IMR-90 (cell line): Measurements from ENCODE around the gene SYT17. TPM values are rescaled to one million over a fixed set of nuclear protein-coding genes. Genes with fewer than 3 reads are reported as not detected.

ENCODE experiments used
- ATAC-seq: fragments of 200-7000 bp; cut with Tn5 transposase; 2 replicates; pipeline ENCODE4 v1.9.1; 2020; ENCODE audit warnings: low read depth, mild to moderate bottlenecking, moderate library complexity
- BruUV-seq: library from RNA; stranded (reverse); fragments of 400-500 nt; replicated peaks from 2 replicates; lab custom pipeline; 2021; lab: Mats Ljungman, UMichigan
- CTCF ChIA-PET: fragments of 300-600 bp; formaldehyde crosslinking; extraction: SDS; loops from one replicate; lab custom pipeline; 2021; ENCODE audit warnings: antibody characterized with exemption; lab: Yijun Ruan, JAX
- POLR2A ChIA-PET: fragments of 300-600 bp; sonication (Branson Sonifier 250); formaldehyde crosslinking; loops from one replicate; lab custom pipeline; 2022; ENCODE audit warnings: antibody characterized with exemption; ENCODE audit not compliant: unreplicated experiment; lab: Charles Lee
- DNase-seq: peaks from one replicate; pipeline ENCODE4 v3.0.0; 2013
- H2AFZ ChIP-seq: replicated peaks from 2 replicates; pipeline ENCODE3; 2013; ENCODE audit warnings: low read length, mild to moderate bottlenecking; ENCODE audit not compliant: poor library complexity
- H2AK5ac ChIP-seq: 2 replicates; pipeline ENCODE4 v1.6.1; 2013; ENCODE audit warnings: low read depth, low read length, inconsistent platforms
- H2AK9ac ChIP-seq: replicated peaks from 2 replicates; pipeline ENCODE3; 2013; ENCODE audit warnings: mild to moderate bottlenecking, low read depth, low read length, moderate library complexity; ENCODE audit not compliant: poor library complexity
- H2BK120ac ChIP-seq: 2 replicates; pipeline ENCODE4 v1.6.1; 2013; ENCODE audit warnings: low read depth, low read length, inconsistent platforms
- H2BK15ac ChIP-seq: 3 replicates; pipeline ENCODE4 v1.6.1; 2013; ENCODE audit warnings: low read depth, low read length, inconsistent platforms
- H2BK20ac ChIP-seq: 2 replicates; pipeline ENCODE4 v1.6.1; 2013; ENCODE audit warnings: low read depth, mild to moderate bottlenecking, inconsistent platforms, low read length, moderate library complexity
- H2BK5ac ChIP-seq: 2 replicates; pipeline ENCODE4 v1.6.1; 2013; ENCODE audit warnings: mild to moderate bottlenecking, low read depth, low read length, inconsistent platforms; ENCODE audit not compliant: poor library complexity, severe bottlenecking
- H3K14ac ChIP-seq: replicated peaks from 2 replicates; pipeline ENCODE4 v1.6.1; 2013; ENCODE audit warnings: low read depth, low read length, inconsistent platforms
- H3K18ac ChIP-seq: 2 replicates; pipeline ENCODE4 v1.6.1; 2013; ENCODE audit warnings: low read depth, low read length, control low read depth
- H3K23ac ChIP-seq: 2 replicates; pipeline ENCODE4 v1.6.1; 2013; ENCODE audit warnings: low read depth, low read length, inconsistent platforms
- H3K27ac ChIP-seq: 2 replicates; pipeline ENCODE4 v1.5.1; 2013; ENCODE audit warnings: mild to moderate bottlenecking, control low read depth, low read length; ENCODE audit not compliant: insufficient read depth
- H3K27me3 ChIP-seq: 2 replicates; pipeline ENCODE4 v1.6.1; 2013; ENCODE audit warnings: low read length; ENCODE audit not compliant: control insufficient read depth, insufficient read depth
- H3K36me3 ChIP-seq: 2 replicates; pipeline ENCODE4 v1.6.1; 2013; ENCODE audit warnings: low read length, mixed read lengths; ENCODE audit not compliant: control insufficient read depth, insufficient read depth
- H3K4ac ChIP-seq: 2 replicates; pipeline ENCODE4 v1.6.1; 2013; ENCODE audit warnings: low read depth, low read length, inconsistent platforms
- H3K4me1 ChIP-seq: 2 replicates; pipeline ENCODE4 v1.6.1; 2013; ENCODE audit warnings: low read length, mixed read lengths; ENCODE audit not compliant: control insufficient read depth, insufficient read depth
- H3K4me2 ChIP-seq: 2 replicates; pipeline ENCODE4 v1.6.1; 2013; ENCODE audit warnings: low read depth, mild to moderate bottlenecking, control low read depth, low read length, moderate library complexity
- H3K4me3 ChIP-seq: 2 replicates; pipeline ENCODE4 v1.5.1; 2013; ENCODE audit warnings: low read depth, mild to moderate bottlenecking, control low read depth, low read length, moderate library complexity; ENCODE audit not compliant: insufficient read depth
- H3K56ac ChIP-seq: 2 replicates; pipeline ENCODE4 v1.6.1; 2013; ENCODE audit warnings: low read length, inconsistent platforms; ENCODE audit not compliant: insufficient read depth; ENCODE audit errors: extremely low read depth
- H3K79me1 ChIP-seq, 2 experiments: 2 replicates each; pipeline ENCODE4 v1.6.1; 2013; ENCODE audit warnings: low read length in 2 of 2, inconsistent platforms in 1 of 2, low read depth in 1 of 2
- H3K9ac ChIP-seq: 2 replicates; pipeline ENCODE4 v1.6.1; 2013; ENCODE audit warnings: low read depth, low read length, control low read depth
- H3K9me1 ChIP-seq: 2 replicates; pipeline ENCODE4 v1.6.1; 2013; ENCODE audit warnings: low read length, inconsistent platforms; ENCODE audit not compliant: insufficient read depth
- H3K9me3 ChIP-seq: 2 replicates; pipeline ENCODE4 v1.6.1; 2013; ENCODE audit warnings: low read length; ENCODE audit not compliant: control insufficient read depth, insufficient read depth
- H4K20me1 ChIP-seq: 2 replicates; pipeline ENCODE4 v1.6.1; 2013; ENCODE audit warnings: low read length, inconsistent platforms; ENCODE audit not compliant: insufficient read depth
- H4K5ac ChIP-seq: 2 replicates; pipeline ENCODE4 v1.6.1; 2013; ENCODE audit warnings: mild to moderate bottlenecking, low read depth, low read length, control low read depth
- H4K8ac ChIP-seq, 2 experiments: 2 replicates each; pipeline ENCODE4 v1.6.1; 2013; ENCODE audit warnings: low read depth in 2 of 2, low read length in 2 of 2, control low read depth in 1 of 2, inconsistent platforms in 1 of 2
- H4K91ac ChIP-seq: 2 replicates; pipeline ENCODE4 v1.6.1; 2013; ENCODE audit warnings: low read depth, low read length, inconsistent platforms; ENCODE audit not compliant: insufficient read depth
- BHLHE40 ChIP-seq: fragments of 150-350 bp; IDR thresholded peaks from 2 replicates; pipeline ENCODE4 v1.6.1; 2016; ENCODE audit warnings: mild to moderate bottlenecking, low read depth, low read length
- CEBPB ChIP-seq: IDR thresholded peaks from 2 replicates; pipeline ENCODE4 v1.6.1; 2012; ENCODE audit warnings: low read depth, low read length, improper control_type of control experiment
- CHD1 ChIP-seq: IDR thresholded peaks from 2 replicates; pipeline ENCODE4 v1.6.1; 2012; ENCODE audit warnings: low read depth, low read length, improper control_type of control experiment
- CTCF ChIP-seq: conservative IDR thresholded peaks from 2 replicates; pipeline ENCODE4 v1.5.1; 2012; ENCODE audit warnings: mild to moderate bottlenecking, low read depth, low read length, improper control_type of control experiment
- ELK1 ChIP-seq: fragments of 150-350 bp; IDR thresholded peaks from 2 replicates; pipeline ENCODE4 v1.6.1; 2016; ENCODE audit warnings: low read depth, mild to moderate bottlenecking, low read length, moderate library complexity, borderline replicate concordance
- FOS ChIP-seq: fragments of 150-350 bp; IDR thresholded peaks from 2 replicates; pipeline ENCODE4 v1.6.1; 2016; ENCODE audit warnings: low read depth, low read length
- MAFK ChIP-seq: IDR thresholded peaks from 2 replicates; pipeline ENCODE4 v1.6.1; 2012; ENCODE audit warnings: low read depth, low read length, improper control_type of control experiment
- MAZ ChIP-seq: IDR thresholded peaks from 2 replicates; pipeline ENCODE4 v1.6.1; 2012; ENCODE audit warnings: low read depth, mild to moderate bottlenecking, low read length, improper control_type of control experiment, moderate library complexity, borderline replicate concordance
- MXI1 ChIP-seq: IDR thresholded peaks from 2 replicates; pipeline ENCODE4 v1.6.1; 2012; ENCODE audit warnings: low read depth, mild to moderate bottlenecking, low read length, moderate library complexity, borderline replicate concordance
- NFE2L2 ChIP-seq: fragments of 150-350 bp; IDR thresholded peaks from 2 replicates; pipeline ENCODE4 v1.6.1; 2016; ENCODE audit warnings: low read depth, mild to moderate bottlenecking, low read length
- POLR2A ChIP-seq: IDR thresholded peaks from 2 replicates; pipeline ENCODE4 v1.6.1; 2012; ENCODE audit warnings: mild to moderate bottlenecking, low read depth, low read length
- RAD21 ChIP-seq: IDR thresholded peaks from 2 replicates; pipeline ENCODE4 v1.6.1; 2012; ENCODE audit warnings: low read length, improper control_type of control experiment
- RCOR1 ChIP-seq: IDR thresholded peaks from 2 replicates; pipeline ENCODE4 v1.6.1; 2012; ENCODE audit warnings: mild to moderate bottlenecking, low read length, improper control_type of control experiment; ENCODE audit not compliant: insufficient replicate concordance
- RFX5 ChIP-seq: IDR thresholded peaks from 2 replicates; pipeline ENCODE4 v1.8.0; 2012; ENCODE audit warnings: low read depth, mild to moderate bottlenecking, low read length, moderate library complexity
- SMC3 ChIP-seq: fragments of 150-350 bp; IDR thresholded peaks from 2 replicates; pipeline ENCODE4 v1.6.1; 2016; ENCODE audit warnings: low read depth, mild to moderate bottlenecking, antibody characterized with exemption, low read length, moderate library complexity
- WGBS, 2 experiments: methylation state at CpG; one replicate each; pipeline versions ENCODE4 v1.1.5 to v1.1.7; 2013; ENCODE audit warnings: missing lambda C conversion rate in 2 of 2; ENCODE audit not compliant: insufficient read length in 1 of 2; ENCODE audit errors: extremely low coverage in 2 of 2; 5-methylcytosine and 5-hydroxymethylcytosine counted together
- dilution Hi-C: fragments of 300-500 bp; cut with HindIII; formaldehyde crosslinking; loops from one replicate; pipeline ENCODE4 v1.14.3; 2018; ENCODE audit warnings: low sequenced_read_pairs; ENCODE audit not compliant: unreplicated experiment
- in situ Hi-C: fragments of 300-500 bp; cut with MboI; formaldehyde crosslinking; loops from 3 replicates; pipeline ENCODE4 v1.14.3; 2019; ENCODE audit warnings: low sequenced_read_pairs, inconsistent platforms, mixed read lengths
- intact Hi-C: fragments of 100-400 bp; cut with micrococcal nuclease; formaldehyde crosslinking; loops from 2 replicates; pipeline ENCODE4 v1.10.0; 2022
- polyA plus RNA-seq, 3 experiments: library from polyadenylated mRNA; depleted of rRNA; stranded (reverse); fragments of >200 nt; gene quantifications; 2 replicates each; pipeline ENCODE4 v1.2.3, GENCODE V29; 2012; ENCODE audit warnings: low replicate concordance in 1 of 3
- total RNA-seq: library from RNA; depleted of rRNA; stranded (reverse); fragments of >200 nt; gene quantifications from 2 replicates; pipeline ENCODE4 v1.2.3, GENCODE V29; 2012

Gene SYT17
- total and polyA plus RNA-seq, 2 of the 4 experiments (the other 2 are of a cell fraction), result not detected

- Histone ChIP-seq H3K23ac (no peak overlapping the region), H3K56ac (no peak overlapping the region), H2AK5ac (no peak overlapping the region), H2AFZ (no peak overlapping the region), H3K4me2 (no peak overlapping the region), H4K20me1 (no peaks in the 10 kb centered on the region), H2BK5ac (no peak overlapping the region), H3K9me1 (no peaks in the 10 kb centered on the region), H3K9me3 (peaks cover 2% of the 10 kb centered on the region; the same call in 1 of the 2 replicates), H2BK120ac (no peak overlapping the region), H3K4ac (no peak overlapping the region), H2BK15ac (no peak overlapping the region), H4K8ac (no peak overlapping the region), H3K9ac (no peak overlapping the region), H3K79me1 (no peaks in the 10 kb centered on the region), H3K36me3 (no peaks in the 10 kb centered on the region), H2BK20ac (no peak overlapping the region), H4K91ac (no peak overlapping the region), H3K27ac (no peak overlapping the region), H3K4me1 (peaks cover 2% of the 10 kb centered on the region), H4K5ac (no peak overlapping the region), H3K18ac (no peak overlapping the region), H3K14ac (no peak overlapping the region), H2AK9ac (no peak overlapping the region), H3K27me3 (no peaks in the 10 kb centered on the region), H3K4me3 (no peak overlapping the region)
- CTCF ChIA-PET, result no interaction called here
- in situ Hi-C loops, result no loop called here
- POLR2A ChIA-PET, result no interaction called here
- intact Hi-C loops, result no loop called here
- dilution Hi-C loops, result no loop called here
- TF ChIP-seq NFE2L2, result no peak
- no peak for TF ChIP-seq FOS
- TF ChIP-seq ELK1, result no peak
- no peak for TF ChIP-seq MXI1
- no peak for TF ChIP-seq CTCF
- TF ChIP-seq POLR2A, result no peak
- TF ChIP-seq RFX5, result no peak
- TF ChIP-seq CHD1, result no peak
- no peak for TF ChIP-seq BHLHE40
- no peak for TF ChIP-seq MAFK
- no peak for TF ChIP-seq RAD21
- TF ChIP-seq RCOR1, result no peak
- TF ChIP-seq SMC3, result no peak
- TF ChIP-seq CEBPB, result no peak
- no peak for TF ChIP-seq MAZ
- no TSS peak for BruUV-seq
- DNase-seq (no peak), ATAC-seq (no peak)
- 0% methylated on average over 2 of the region's 8 CpGs; no CpG with 5 or more reads in 1 of the 2 experiments for WGBS, 2 experiments
Observed at GRCh38 chr16:19231881-19232280, 63.8 kb downstream of the SYT17 start.
